GM12878 (cell line): ENCODE data around the gene GPR62. TPM values are rescaled to one million over a fixed set of nuclear protein-coding genes. Genes with fewer than 3 reads are reported as not detected.

Source experiments
- ATAC-seq: fragments of 200-7000 bp; cut with Tn5 transposase; 3 replicates; pipeline ENCODE4 v1.9.1; 2020; ENCODE audit warnings: mild to moderate bottlenecking, moderate library complexity
- BruUV-seq: library from RNA; stranded (reverse); fragments of 400-500 nt; replicated peaks from 2 replicates; lab custom pipeline; 2021; lab: Mats Ljungman, UMichigan
- CTCF ChIA-PET: fragments of 300-600 bp; sonication (Branson Sonifier 250); formaldehyde crosslinking; extraction: SDS; loops from one replicate; lab custom pipeline; 2021; ENCODE audit warnings: inconsistent platforms; lab: Yijun Ruan, JAX
- POLR2A ChIA-PET: fragments of 350-600 bp; formaldehyde crosslinking; extraction: SDS; loops from one replicate; lab custom pipeline; 2021; ENCODE audit warnings: inconsistent platforms; lab: Charles Lee
- RAD21 ChIA-PET: fragments of 300-600 bp; sonication (Branson Sonifier 250); formaldehyde crosslinking; loops from one replicate; lab custom pipeline; 2023; ENCODE audit warnings: antibody characterized with exemption; ENCODE audit not compliant: unreplicated experiment; lab: Charles Lee
- SMC1A ChIA-PET: fragments of 300-600 bp; sonication (Branson Sonifier 250); formaldehyde crosslinking; loops from one replicate; lab custom pipeline; 2023; ENCODE audit not compliant: unreplicated experiment, uncharacterized antibody; lab: Charles Lee
- DNase-seq: peaks from one replicate; pipeline ENCODE4 v3.0.0-alpha.2; 2011; ENCODE audit warnings: low read depth, low spot score
- FAIRE-seq: peaks from 3 replicates; lab custom pipeline; 2011; peaks lifted over from hg19 to GRCh38; lab: Jason Lieb, UNC
- H2AFZ ChIP-seq: 2 replicates; pipeline ENCODE4 v1.6.0; 2011; ENCODE audit warnings: low read depth, low read length, control low read depth; ENCODE audit not compliant: control insufficient read depth
- H3K27ac ChIP-seq: 2 replicates; pipeline ENCODE4 v1.5.1; 2011; ENCODE audit warnings: control low read depth; ENCODE audit not compliant: control insufficient read depth, insufficient read depth
- H3K27me3 ChIP-seq, 2 experiments: replicated peaks in 1 of 2; 2 replicates each; pipeline versions ENCODE4 v1.6.0 to v1.6.1; 2011; ENCODE audit warnings: low read length in 1 of 2; ENCODE audit not compliant: control insufficient read depth in 2 of 2, insufficient read depth in 2 of 2
- H3K36me3 ChIP-seq, 2 experiments: 2 replicates each; pipeline ENCODE4 v1.5.1; 2011; ENCODE audit warnings: low read length in 1 of 2; ENCODE audit not compliant: control insufficient read depth in 2 of 2, insufficient read depth in 2 of 2
- H3K4me1 ChIP-seq: 2 replicates; pipeline ENCODE4 v1.6.1; 2011; ENCODE audit warnings: mild to moderate bottlenecking, low read length, moderate library complexity, mixed read lengths; ENCODE audit not compliant: control insufficient read depth, insufficient read depth
- H3K4me2 ChIP-seq: 2 replicates; pipeline ENCODE4 v1.6.0; 2011; ENCODE audit warnings: control low read depth; ENCODE audit not compliant: control insufficient read depth, insufficient read depth
- H3K4me3 ChIP-seq: fragments of 200-600 bp; sonication (generic); 2 replicates; pipeline ENCODE4 v1.5.1; 2016
- H3K79me2 ChIP-seq: 2 replicates; pipeline ENCODE4 v1.6.0; 2011; ENCODE audit warnings: low read length; ENCODE audit not compliant: control insufficient read depth, insufficient read depth
- H3K9ac ChIP-seq: 2 replicates; pipeline ENCODE4 v1.8.0; 2011; ENCODE audit warnings: low read length, control low read depth, mixed read lengths; ENCODE audit not compliant: control insufficient read depth, insufficient read depth
- H3K9me3 ChIP-seq: replicated peaks from 3 replicates; pipeline ENCODE4 v1.5.1; 2011; ENCODE audit warnings: mild to moderate bottlenecking, low read length; ENCODE audit not compliant: control insufficient read depth, insufficient read depth
- H4K20me1 ChIP-seq: 2 replicates; pipeline ENCODE4 v1.6.0; 2011; ENCODE audit not compliant: control insufficient read depth, insufficient read depth
- CHD2 ChIP-seq: IDR thresholded peaks from 2 replicates; pipeline ENCODE4 v1.6.1; 2011; ENCODE audit warnings: low read depth, low read length, improper control_type of control experiment, borderline replicate concordance
- HDGF ChIP-seq: fragments of 450-650 bp; IDR thresholded peaks from 2 replicates; pipeline ENCODE4 v1.6.1; 2016; ENCODE audit warnings: antibody characterized with exemption
- NBN ChIP-seq: fragments of 450-650 bp; IDR thresholded peaks from 2 replicates; pipeline ENCODE4 v1.6.1; 2016
- PML ChIP-seq: IDR thresholded peaks from 2 replicates; pipeline ENCODE4 v1.6.1; 2012; ENCODE audit warnings: low read length, inconsistent platforms
- POLR2A ChIP-seq: IDR thresholded peaks from 2 replicates; pipeline ENCODE4 v1.6.1; 2011; ENCODE audit warnings: low read depth, mild to moderate bottlenecking, low read length
- SMARCA5 ChIP-seq: fragments of 450-650 bp; IDR thresholded peaks from 2 replicates; pipeline ENCODE4 v1.6.1; 2017; ENCODE audit warnings: mild to moderate bottlenecking
- YY1 ChIP-seq: IDR thresholded peaks from 2 replicates; pipeline ENCODE4 v1.6.1; 2011; ENCODE audit warnings: low read depth, mild to moderate bottlenecking, low read length
- WGBS: methylation state at CpG from one replicate; pipeline ENCODE4 v1.1.6; 2016; ENCODE audit warnings: low lambda C conversion rate; ENCODE audit not compliant: insufficient replicate concordance, insufficient coverage; ENCODE audit errors: missing lambda C conversion rate; 5-methylcytosine and 5-hydroxymethylcytosine counted together
- in situ Hi-C: fragments of 300-500 bp; cut with MboI; formaldehyde crosslinking; loops from 9 replicates; pipeline ENCODE4 v1.14.3; 2018; ENCODE audit warnings: mixed read lengths
- intact Hi-C: fragments of 100-400 bp; cut with micrococcal nuclease; formaldehyde crosslinking; loops from one replicate; pipeline ENCODE4 v1.14.2; 2022; ENCODE audit not compliant: unreplicated experiment
- polyA plus RNA-seq, 11 experiments: library from polyadenylated mRNA; depleted of rRNA in 4 of 11; unstranded in 6 of 11; stranded (reverse) in 5 of 11; fragments of >200 nt; fragmentation: Nextera tagmentation in 4 of 11; fragmentation: Illumina TruSeq in 1 of 11; extraction: Ambion mirVana in 4 of 11; extraction: Trizol in 1 of 11; gene quantifications; 1 replicate in 1 of 11; 2 replicates in 10 of 11; pipeline versions ENCODE4 v1.2.1 to v1.2.3, GENCODE V29; 2011 to 2016; ENCODE audit warnings: inconsistent platforms in 2 of 11, missing spikeins in 2 of 11, low read depth in 1 of 11
- total RNA-seq, 4 experiments: library from RNA; depleted of rRNA in 3 of 4; stranded (reverse); fragments of >200 nt in 3 of 4; fragmentation: Illumina TruSeq in 1 of 4; extraction: Trizol in 1 of 4; gene quantifications; 2 replicates each; pipeline versions ENCODE4 v1.2.1 to v1.2.3, GENCODE V29; 2013 to 2021
- TF ChIP-seq, protein P1 (sequence below): fragments of 450-650 bp; IDR thresholded peaks from 2 replicates; pipeline ENCODE4 v1.6.1; 2017; ENCODE audit warnings: low read depth, mild to moderate bottlenecking, moderate library complexity
- TF ChIP-seq, protein P2 (sequence below): IDR thresholded peaks from 2 replicates; pipeline ENCODE4 v1.6.1; 2012; ENCODE audit warnings: low read depth, low read length, improper control_type of control experiment
- TF ChIP-seq, protein P3 (sequence below): IDR thresholded peaks from 2 replicates; pipeline ENCODE4 v1.6.1; 2011; ENCODE audit warnings: borderline replicate concordance, low read depth, mild to moderate bottlenecking, moderate library complexity, low read length; ENCODE audit not compliant: insufficient read depth, poor library complexity, severe bottlenecking

Gene GPR62
- total and polyA plus RNA-seq, 10 of the 15 experiments (the other 5 are each of a cell fraction or from before 2014, with no cell fraction given), result not detected

DNA sequence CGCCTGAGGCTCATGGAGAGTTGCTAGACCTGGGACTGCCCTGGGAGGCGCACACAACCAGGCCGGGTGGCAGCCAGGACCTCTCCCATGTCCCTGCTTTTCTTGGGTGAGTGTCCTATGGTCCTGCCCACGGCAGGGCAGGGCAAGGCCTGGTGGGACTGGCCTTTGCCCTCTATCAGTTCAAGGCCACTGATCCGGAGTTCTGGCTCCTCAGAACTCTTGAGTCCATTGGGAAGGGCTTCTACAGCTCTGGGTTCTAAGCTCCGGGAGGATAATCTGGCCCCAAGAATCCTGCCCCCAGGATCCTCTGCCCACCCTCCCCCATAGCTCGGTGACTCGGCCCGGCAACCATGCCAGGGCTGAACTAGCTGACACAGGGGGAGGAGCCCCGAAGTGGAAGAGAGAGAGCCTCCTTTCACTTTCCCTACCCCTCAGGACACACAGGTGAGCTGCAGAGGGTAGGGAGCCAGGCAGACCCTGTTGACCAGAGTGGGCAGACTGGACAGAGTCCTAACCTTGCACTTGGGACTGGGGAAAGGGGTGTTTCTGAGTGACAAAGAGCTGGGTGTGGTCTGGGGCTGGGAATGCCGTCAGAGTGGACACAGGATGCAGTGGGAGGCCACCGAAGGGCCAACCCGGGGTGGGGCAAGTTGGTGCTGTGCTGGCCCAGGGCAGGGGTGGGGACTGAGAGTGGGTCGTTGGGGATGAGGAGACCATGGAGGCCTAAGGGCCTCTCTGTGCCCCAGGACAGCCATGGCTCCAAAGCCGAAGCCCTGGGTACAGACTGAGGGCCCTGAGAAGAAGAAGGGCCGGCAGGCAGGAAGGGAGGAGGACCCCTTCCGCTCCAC lies 12.4 kb upstream of the GPR62 start:
- FAIRE-seq, result no peak
- H3K9ac ChIP-seq, result peak overlapping the region; percentile 100
- peak overlapping the region; percentile 79 for H3K4me3 ChIP-seq
- peak overlapping the region; percentile 100 for H3K4me2 ChIP-seq
- 18% methylated on average over 16 of the region's 17 CpGs for WGBS
- CTCF ChIA-PET, result interaction anchor here (0.7 to 4.8 kb wide), 21 partner anchors 9 to 261 kb away, joined by 3 to 79 read pairs (median 6); partner anchors contain the start of genes ABHD14A, ABHD14B, ACY1 and PCBP4
- peaks cover 11% of the 10 kb centered on the region for H3K4me1 ChIP-seq
- peak overlapping the region; percentile 89 for H2AFZ ChIP-seq
- intact Hi-C loops (loop anchor here (1.0 to 2.0 kb wide), 3 partner anchors 31 to 201 kb away; partner anchors contain the start of gene ABHD14B), in situ Hi-C loops (no loop called here)
- DNase-seq, result peak; percentile 23
- SMC1A ChIA-PET, result interaction anchor here (1.0 to 2.6 kb wide), 11 partner anchors 26 to 396 kb away, joined by 4 to 33 read pairs (median 5); partner anchors contain the start of genes ABHD14A, ABHD14B, ACY1 and RPL29
- peaks cover 3 to 6% of the 10 kb centered on the region in 2 experiments; a peak in 2 of 4 replicates for H3K36me3 ChIP-seq
- no peaks in the 10 kb centered on the region for H3K9me3 ChIP-seq
- no peaks in the 10 kb centered on the region for H4K20me1 ChIP-seq
- peaks cover 32% of the 10 kb centered on the region for H3K79me2 ChIP-seq
- H3K27ac ChIP-seq, result peak overlapping the region; percentile 98
- no peaks in the 10 kb centered on the region for H3K27me3 ChIP-seq
- RAD21 ChIA-PET, result interaction anchor here (0.6 to 4.2 kb wide), 18 partner anchors 8 to 228 kb away, joined by 3 to 34 read pairs (median 4); partner anchors contain the start of genes ABHD14B, ACY1, DUSP7 and POC1A
- peak; percentile 79 for ATAC-seq
- POLR2A ChIA-PET, result interaction anchor here (0.6 to 3.0 kb wide), 11 partner anchors 31 to 443 kb away, joined by 3 to 24 read pairs (median 5); partner anchors contain the start of genes ABHD14A, ABHD14B, ACY1 and RPL29
- TF ChIP-seq, protein P1, sequence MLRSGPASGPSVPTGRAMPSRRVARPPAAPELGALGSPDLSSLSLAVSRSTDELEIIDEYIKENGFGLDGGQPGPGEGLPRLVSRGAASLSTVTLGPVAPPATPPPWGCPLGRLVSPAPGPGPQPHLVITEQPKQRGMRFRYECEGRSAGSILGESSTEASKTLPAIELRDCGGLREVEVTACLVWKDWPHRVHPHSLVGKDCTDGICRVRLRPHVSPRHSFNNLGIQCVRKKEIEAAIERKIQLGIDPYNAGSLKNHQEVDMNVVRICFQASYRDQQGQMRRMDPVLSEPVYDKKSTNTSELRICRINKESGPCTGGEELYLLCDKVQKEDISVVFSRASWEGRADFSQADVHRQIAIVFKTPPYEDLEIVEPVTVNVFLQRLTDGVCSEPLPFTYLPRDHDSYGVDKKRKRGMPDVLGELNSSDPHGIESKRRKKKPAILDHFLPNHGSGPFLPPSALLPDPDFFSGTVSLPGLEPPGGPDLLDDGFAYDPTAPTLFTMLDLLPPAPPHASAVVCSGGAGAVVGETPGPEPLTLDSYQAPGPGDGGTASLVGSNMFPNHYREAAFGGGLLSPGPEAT, result no peak
- TF ChIP-seq HDGF, result peak; percentile 86
- TF ChIP-seq CHD2, result peak; percentile 32; the same call in 1 of the 2 replicates
- TF ChIP-seq, protein P2, sequence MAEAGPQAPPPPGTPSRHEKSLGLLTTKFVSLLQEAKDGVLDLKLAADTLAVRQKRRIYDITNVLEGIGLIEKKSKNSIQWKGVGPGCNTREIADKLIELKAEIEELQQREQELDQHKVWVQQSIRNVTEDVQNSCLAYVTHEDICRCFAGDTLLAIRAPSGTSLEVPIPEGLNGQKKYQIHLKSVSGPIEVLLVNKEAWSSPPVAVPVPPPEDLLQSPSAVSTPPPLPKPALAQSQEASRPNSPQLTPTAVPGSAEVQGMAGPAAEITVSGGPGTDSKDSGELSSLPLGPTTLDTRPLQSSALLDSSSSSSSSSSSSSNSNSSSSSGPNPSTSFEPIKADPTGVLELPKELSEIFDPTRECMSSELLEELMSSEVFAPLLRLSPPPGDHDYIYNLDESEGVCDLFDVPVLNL, result no peak
- TF ChIP-seq SMARCA5, result no peak; the same call in 1 of the 2 replicates
- peak; percentile 75 for TF ChIP-seq POLR2A
- TF ChIP-seq NBN, result 0 out of 2 replicates have a peak, but pooled peaks have one; percentile 19
- peak; percentile 66; the same call in 1 of the 2 replicates for TF ChIP-seq YY1
- TF ChIP-seq, protein P3, sequence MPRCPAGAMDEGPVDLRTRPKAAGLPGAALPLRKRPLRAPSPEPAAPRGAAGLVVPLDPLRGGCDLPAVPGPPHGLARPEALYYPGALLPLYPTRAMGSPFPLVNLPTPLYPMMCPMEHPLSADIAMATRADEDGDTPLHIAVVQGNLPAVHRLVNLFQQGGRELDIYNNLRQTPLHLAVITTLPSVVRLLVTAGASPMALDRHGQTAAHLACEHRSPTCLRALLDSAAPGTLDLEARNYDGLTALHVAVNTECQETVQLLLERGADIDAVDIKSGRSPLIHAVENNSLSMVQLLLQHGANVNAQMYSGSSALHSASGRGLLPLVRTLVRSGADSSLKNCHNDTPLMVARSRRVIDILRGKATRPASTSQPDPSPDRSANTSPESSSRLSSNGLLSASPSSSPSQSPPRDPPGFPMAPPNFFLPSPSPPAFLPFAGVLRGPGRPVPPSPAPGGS, result no peak
- TF ChIP-seq PML, result no peak; the same call in 1 of the 2 replicates
- TSS peak; percentile 76 for BruUV-seq
